ENCODE results near the gene SP4.
"Not testable (repeated sequence)": the region's sequence is repeated elsewhere in the genome, so short reads cannot be mapped to it uniquely, and the experiment has no call there.

SP4 gene

DNA sequence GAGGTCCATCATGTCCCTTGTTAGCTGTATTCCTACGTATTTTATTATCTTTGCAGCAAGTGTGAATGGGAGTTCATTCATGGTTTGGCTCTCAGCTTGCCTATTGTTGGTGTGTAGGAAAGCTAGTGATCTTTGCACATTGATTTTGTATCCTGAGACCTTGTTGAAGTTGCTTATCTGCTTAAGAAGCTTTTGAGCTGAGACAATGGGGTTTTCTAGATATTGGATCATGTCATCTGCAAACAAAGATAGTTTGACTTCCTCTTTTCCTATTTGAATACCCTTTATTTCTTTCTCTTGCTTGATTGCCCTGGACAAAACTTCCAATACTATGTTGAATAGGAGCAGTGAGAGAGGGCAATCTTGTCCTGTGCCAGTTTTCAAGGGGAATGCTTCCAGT, 104.6 kb downstream of the SP4 start:
- DNase-seq, result not testable (repeated sequence)

GRCh38 chr7:21533646-21534045, 105.8 kb downstream of the SP4 start:
- DNase-seq, result not testable (repeated sequence)

DNA sequence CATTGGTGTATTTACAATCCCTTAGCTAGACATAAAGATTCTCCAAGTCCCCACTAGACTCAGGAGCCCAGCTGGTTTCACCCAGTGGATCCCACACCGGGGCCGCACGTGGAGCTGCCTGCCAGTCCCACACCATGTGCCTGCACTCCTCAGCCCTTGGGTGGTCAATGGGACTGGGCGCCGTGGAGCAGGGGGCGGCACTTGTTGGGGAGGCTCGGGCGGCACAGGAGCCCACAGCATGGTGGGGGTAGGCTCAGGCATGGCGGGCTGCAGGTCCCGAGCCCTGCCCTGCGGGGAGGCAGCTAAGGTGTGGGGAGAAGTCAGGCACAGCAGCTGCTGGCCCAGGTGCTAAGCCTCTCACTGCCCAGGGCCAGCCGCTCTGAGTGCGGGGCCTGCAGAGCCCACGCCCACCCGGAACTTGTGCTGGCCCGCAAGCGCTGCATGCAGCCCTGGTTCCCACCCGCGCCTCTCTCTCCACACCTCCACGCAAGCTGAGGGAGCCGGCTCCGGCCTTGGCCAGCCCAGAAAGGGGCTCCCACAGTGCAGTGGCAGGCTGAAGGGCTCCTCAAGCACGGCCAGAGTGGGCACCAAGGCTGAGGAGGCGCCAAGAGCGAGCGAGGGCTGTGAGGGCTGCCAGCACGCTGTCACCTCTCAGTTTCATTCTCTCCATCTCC, 108.7 kb downstream of the SP4 start:
- not testable (repeated sequence) for DNase-seq

DNA sequence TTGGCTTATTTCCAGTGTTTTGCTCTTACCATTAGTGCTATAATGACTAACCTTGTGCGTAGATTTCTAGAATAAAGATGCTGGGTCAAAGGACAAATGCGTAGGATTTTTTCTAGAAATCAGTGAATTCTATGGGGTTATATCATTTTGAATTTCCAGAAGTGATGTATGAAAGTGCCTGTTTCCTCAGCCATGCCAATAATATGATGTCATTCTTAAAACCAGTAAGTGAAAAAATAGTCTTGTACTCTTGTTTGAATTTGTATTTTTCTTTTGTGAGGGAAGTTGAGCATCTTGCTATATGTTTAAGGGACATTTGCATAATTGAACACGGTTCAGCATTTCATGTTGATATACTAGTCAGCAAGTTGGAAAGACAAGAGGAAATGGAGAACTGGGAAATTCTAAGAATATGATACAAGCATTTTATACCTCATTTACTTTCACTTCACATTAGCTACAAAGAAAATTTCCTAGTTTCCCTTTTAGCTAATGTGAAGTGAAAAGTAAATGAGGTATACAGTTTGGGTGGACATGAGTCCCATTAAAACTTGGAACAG, 111.1 kb downstream of the SP4 start:
- DNase-seq, result no peak

GRCh38 chr7:21542891-21543527, 115.1 kb downstream of the SP4 start, which contains the start of gene DNAH11:
Gene DNAH11, plus strand, starts transcription at chr7:21543039. Its CDS starts 207 bp downstream, at chr7:21543246.
- peak; percentile 73 for DNase-seq

- peak; percentile 79 for DNase-seq
Measured at GRCh38 chr7:21543528-21544302, 115.8 kb downstream of the SP4 start.

DNA sequence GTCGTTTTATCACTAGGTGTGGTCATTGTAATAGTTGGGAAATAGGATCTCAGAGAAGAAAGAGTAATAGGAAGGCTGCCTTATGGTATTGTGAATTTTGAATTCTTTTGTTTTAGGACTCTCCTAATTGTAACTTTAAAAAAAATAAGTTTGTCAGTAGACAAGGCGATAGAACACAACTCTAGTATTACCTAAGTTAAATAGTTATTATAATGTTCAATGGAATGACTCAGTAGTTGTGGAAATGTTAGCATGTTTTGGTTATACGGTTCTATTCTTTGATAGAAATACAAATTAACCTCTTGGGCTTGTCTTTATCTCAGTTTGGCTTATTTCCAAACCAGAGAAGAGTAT, 116.4 kb downstream of the SP4 start:
- DNase-seq, result no peak

DNA sequence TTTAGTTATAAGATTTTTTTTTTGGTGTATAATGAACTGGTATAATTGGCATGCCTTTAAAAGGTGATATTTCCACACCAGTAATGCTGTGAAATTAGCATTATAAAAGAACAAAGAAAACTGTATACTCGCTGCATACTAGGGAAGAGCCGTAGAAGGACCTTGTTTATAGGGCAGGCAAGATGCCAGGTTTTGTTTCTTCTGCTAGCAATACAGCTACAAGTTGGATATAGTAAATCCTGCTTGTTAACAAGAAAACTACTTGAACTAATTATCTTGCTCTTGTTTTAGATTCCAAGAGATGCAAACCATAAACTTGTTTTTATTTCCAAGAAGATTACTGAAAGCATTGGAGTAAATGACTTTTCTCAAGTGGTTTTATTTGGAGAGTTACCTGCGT, 116.8 kb downstream of the SP4 start:
- DNase-seq, result no peak

- no peak for DNase-seq
Measured at GRCh38 chr7:21547501-21547900, 119.6 kb downstream of the SP4 start.

DNA sequence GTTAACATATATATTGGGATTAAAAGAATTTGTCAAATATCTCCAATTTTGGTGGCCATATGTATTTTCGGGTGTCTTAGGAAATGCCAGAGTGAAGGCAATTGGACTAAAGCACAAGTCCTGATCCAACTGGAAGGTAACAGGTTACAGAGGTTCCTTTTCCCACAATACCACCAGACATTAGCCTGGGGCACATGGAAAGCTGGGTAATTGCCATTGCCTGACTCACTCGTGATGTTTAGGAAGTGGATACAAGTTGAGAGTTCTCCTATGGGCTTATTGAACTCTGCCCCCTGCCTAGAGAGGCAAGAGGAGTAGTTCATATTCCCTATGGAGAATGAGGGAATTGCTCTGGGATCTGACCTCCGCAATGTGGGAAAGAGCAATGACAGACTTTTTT, 120.6 kb downstream of the SP4 start:
- DNase-seq, result no peak

GRCh38 chr7:21550076-21550475, 122.2 kb downstream of the SP4 start:
- DNase-seq, result no peak

GRCh38 chr7:21550821-21551531, 123.1 kb downstream of the SP4 start:
- DNase-seq, result no peak

DNA sequence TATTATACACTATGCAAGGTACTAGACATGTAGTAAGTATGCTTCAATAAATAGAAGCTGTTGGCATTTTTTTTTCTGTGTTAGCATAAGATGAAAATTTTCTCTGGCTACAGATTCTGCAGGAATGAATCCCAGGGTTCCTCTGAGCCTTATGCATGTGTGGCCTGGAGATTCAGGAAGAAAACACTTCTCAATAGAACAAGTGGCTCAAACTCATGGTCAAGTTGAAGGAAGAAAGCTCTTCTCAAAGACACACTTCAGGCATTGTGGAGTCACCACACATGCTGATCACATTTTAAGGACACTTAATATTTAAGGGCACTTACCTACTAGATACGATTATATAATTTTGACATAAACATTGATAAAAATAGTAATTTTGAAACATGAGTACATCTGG, 134.5 kb downstream of the SP4 start:
- DNase-seq, result no peak
